HepG2 (cell line): ENCODE measurements around the gene MIA2. TPM values are rescaled to one million over a fixed set of nuclear protein-coding genes. Genes with fewer than 3 reads are reported as not detected.
A peak's percentile ranks its signal among the peaks of the same experiment; 100 is the strongest.

Source experiments
- AGO1 ChIP-seq: fragments of 200-400 bp; formaldehyde crosslinking; IDR thresholded peaks from 2 replicates; pipeline ENCODE4 v1.6.1; 2017; ENCODE audit warnings: mild to moderate bottlenecking, low read depth, low read length, moderate library complexity; ENCODE audit not compliant: poor library complexity, severe bottlenecking
- CC2D1A ChIP-seq: sonication (generic); formaldehyde crosslinking; IDR thresholded peaks from 2 replicates; pipeline ENCODE4 v1.8.1; 2023; ENCODE audit warnings: mild to moderate bottlenecking, missing genetic modification reagents
- CCAR2 ChIP-seq: fragments of 200-400 bp; formaldehyde crosslinking; optimal IDR thresholded peaks from 2 replicates; pipeline ENCODE3; 2018; ENCODE audit warnings: low read depth, mild to moderate bottlenecking, low read length, moderate library complexity
- ELF4 ChIP-seq: sonication (generic); formaldehyde crosslinking; IDR thresholded peaks from 2 replicates; pipeline ENCODE4 v1.5.0; 2020; ENCODE audit warnings: missing genetic modification reagents, mild to moderate bottlenecking, moderate library complexity, borderline replicate concordance
- GTF2F1 ChIP-seq: fragments of 150-350 bp; IDR thresholded peaks from 2 replicates; pipeline ENCODE4 v1.6.1; 2014; ENCODE audit warnings: low read length
- HHEX ChIP-seq: IDR thresholded peaks from 2 replicates; pipeline ENCODE4 v1.6.1; 2016; ENCODE audit warnings: control low read depth
- HOXA7 ChIP-seq: sonication (generic); formaldehyde crosslinking; IDR thresholded peaks from 2 replicates; pipeline ENCODE4 v1.8.1; 2022; ENCODE audit warnings: mild to moderate bottlenecking, missing genetic modification reagents, moderate library complexity
- RBM39 ChIP-seq: fragments of 200-400 bp; formaldehyde crosslinking; IDR thresholded peaks from one replicate; pipeline ENCODE4 v1.6.1; 2018; ENCODE audit warnings: antibody characterized with exemption, mild to moderate bottlenecking, low read depth, low read length; ENCODE audit not compliant: poor library complexity, severe bottlenecking
- RFX3 ChIP-seq: IDR thresholded peaks from 2 replicates; pipeline ENCODE4 v1.6.1; 2016; ENCODE audit warnings: missing biosample characterization, missing genetic modification reagents
- ZMAT3 ChIP-seq: sonication (generic); formaldehyde crosslinking; conservative IDR thresholded peaks from 2 replicates; pipeline ENCODE4 v1.7.0; 2021; ENCODE audit warnings: missing genetic modification reagents
- ZNF260 ChIP-seq: sonication (generic); formaldehyde crosslinking; IDR thresholded peaks from 2 replicates; pipeline ENCODE4 v1.4.0; 2020; ENCODE audit warnings: missing genetic modification reagents, low read depth, mild to moderate bottlenecking, borderline replicate concordance
- ZNF354B ChIP-seq: sonication (generic); formaldehyde crosslinking; IDR thresholded peaks from 2 replicates; pipeline ENCODE4 v1.8.0; 2022; ENCODE audit warnings: mild to moderate bottlenecking, missing genetic modification reagents
- ZNF558 ChIP-seq: sonication (generic); formaldehyde crosslinking; IDR thresholded peaks from 2 replicates; pipeline ENCODE4 v1.9.0; 2022; ENCODE audit warnings: mild to moderate bottlenecking, missing genetic modification reagents, borderline replicate concordance
- ZNF605 ChIP-seq: sonication (generic); formaldehyde crosslinking; IDR thresholded peaks from 2 replicates; pipeline ENCODE4 v1.8.0; 2022; ENCODE audit warnings: mild to moderate bottlenecking, missing genetic modification reagents
- ZZZ3 ChIP-seq: sonication (generic); formaldehyde crosslinking; IDR thresholded peaks from 2 replicates; pipeline ENCODE4 v1.4.0; 2020; ENCODE audit warnings: missing genetic modification reagents, mild to moderate bottlenecking, borderline replicate concordance
- polyA plus RNA-seq, 8 experiments: library from polyadenylated mRNA; depleted of rRNA in 3 of 8; stranded (reverse) in 7 of 8; unstranded in 1 of 8; fragments of >200 nt; fragmentation: Illumina TruSeq in 4 of 8; extraction: Trizol in 4 of 8; gene quantifications; 2 replicates each; pipeline versions ENCODE4 v1.2.1 to v1.2.3, GENCODE V29; 2011 to 2016; ENCODE audit warnings: low read depth in 4 of 8, missing spikeins in 1 of 8, mixed read lengths in 1 of 8; ENCODE audit not compliant: insufficient read depth in 1 of 8
- total RNA-seq, 5 experiments: library from RNA; depleted of rRNA; stranded (reverse); fragments of >200 nt; fragmentation: Illumina TruSeq; extraction: Trizol; gene quantifications; 2 replicates each; pipeline ENCODE4 v1.2.3, GENCODE V29; 2016; ENCODE audit warnings: low read depth in 1 of 5
- TF ChIP-seq, protein P1 (sequence below): sonication (generic); formaldehyde crosslinking; IDR thresholded peaks from 2 replicates; pipeline ENCODE4 v1.8.0; 2023; ENCODE audit warnings: mild to moderate bottlenecking, missing genetic modification reagents
- TF ChIP-seq, protein P2 (sequence below): sonication (generic); formaldehyde crosslinking; IDR thresholded peaks from 2 replicates; pipeline ENCODE4 v1.5.0; 2020; ENCODE audit warnings: missing genetic modification reagents
- TF ChIP-seq, protein P3 (sequence below): sonication (generic); formaldehyde crosslinking; IDR thresholded peaks from one replicate; pipeline ENCODE4 v1.5.1; 2020; ENCODE audit warnings: mild to moderate bottlenecking, missing genetic modification reagents; ENCODE audit errors: not compliant biosample characterization

MIA2 gene
- total and polyA plus RNA-seq, 2 of the 13 experiments (the other 11 are each of a cell fraction or from before 2014, with no cell fraction given), result 134 to 158 TPM

DNA sequence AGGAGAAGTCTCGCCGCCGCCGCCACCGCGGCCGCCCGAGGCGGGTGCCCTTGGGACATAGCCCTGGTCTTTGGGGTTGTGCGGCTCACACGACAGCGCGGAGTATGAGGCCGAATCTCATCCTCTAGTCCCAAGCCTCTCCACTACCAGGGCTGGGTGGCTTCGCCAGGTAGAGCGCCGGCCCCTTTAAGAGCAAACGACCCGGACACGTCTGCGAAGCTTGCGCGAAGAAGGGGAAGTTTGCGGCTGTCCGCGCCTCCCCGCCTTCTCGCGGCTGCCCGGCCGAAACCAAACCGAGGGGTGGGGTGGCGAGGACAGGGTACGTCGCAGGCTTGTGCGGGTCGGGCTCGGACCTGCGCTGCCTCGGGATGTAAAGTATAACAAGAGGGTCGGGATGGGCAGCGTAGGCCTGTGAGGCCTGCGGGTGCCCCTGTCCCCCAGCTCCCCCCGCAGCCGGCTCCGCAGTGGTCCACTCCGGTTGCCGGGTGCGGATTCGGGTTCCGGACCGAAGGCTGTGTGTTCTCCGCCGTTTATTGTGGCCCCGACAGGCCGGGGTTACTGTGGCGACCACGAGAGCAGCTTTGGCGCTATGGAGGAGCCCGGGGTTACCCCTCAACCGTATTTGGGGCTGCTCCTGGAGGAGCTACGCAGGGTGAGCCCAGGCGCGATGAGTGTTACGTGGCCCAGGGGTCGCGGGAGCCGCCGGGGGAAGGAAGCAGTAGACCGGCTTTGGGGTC, 33.3 kb downstream of the MIA2 start (continued):
- TF ChIP-seq CC2D1A (peak; percentile 93; the same call in 1 of the 2 replicates), HHEX (no peak; the same call in none of the 2 replicates), ZZZ3 (no peak; the same call in none of the 2 replicates), ELF4 (CRISPR knock-in tag) (no peak; the same call in 1 of the 2 replicates), AGO1 (peak; percentile 93), GTF2F1 (no peak), RBM39 (peak; percentile 94), CCAR2 (no peak), HOXA7 (CRISPR knock-in tag) (no peak), ZMAT3 (CRISPR knock-in tag) (peak; percentile 97), RFX3 (CRISPR knock-in tag) (peak; percentile 10; the same call in 1 of the 2 replicates), ZNF558 (CRISPR knock-in tag) (peak; percentile 71; the same call in 1 of the 2 replicates), ZNF605 (CRISPR knock-in tag) (peak; percentile 80), ZNF260 (CRISPR knock-in tag) (no peak; the same call in 1 of the 2 replicates), ZNF354B (peak; percentile 100)
- TF ChIP-seq, protein P1, sequence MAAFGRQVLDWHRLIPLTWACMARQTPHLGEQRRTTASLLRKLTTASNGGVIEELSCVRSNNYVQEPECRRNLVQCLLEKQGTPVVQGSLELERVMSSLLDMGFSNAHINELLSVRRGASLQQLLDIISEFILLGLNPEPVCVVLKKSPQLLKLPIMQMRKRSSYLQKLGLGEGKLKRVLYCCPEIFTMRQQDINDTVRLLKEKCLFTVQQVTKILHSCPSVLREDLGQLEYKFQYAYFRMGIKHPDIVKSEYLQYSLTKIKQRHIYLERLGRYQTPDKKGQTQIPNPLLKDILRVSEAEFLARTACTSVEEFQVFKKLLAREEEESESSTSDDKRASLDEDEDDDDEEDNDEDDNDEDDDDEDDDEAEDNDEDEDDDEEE, result peak; percentile 95; the same call in 1 of the 2 replicates
- TF ChIP-seq, protein P2, sequence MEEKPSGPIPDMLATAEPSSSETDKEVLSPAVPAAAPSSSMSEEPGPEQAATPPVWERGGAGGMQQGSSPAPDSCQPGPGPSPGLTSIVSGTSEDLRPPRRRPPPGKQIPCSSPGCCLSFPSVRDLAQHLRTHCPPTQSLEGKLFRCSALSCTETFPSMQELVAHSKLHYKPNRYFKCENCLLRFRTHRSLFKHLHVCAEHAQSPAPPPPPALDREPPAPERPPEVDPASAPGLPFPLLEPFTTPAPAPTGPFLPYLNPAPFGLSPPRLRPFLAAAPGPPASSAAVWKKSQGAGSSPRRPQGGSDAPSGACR (CRISPR knock-in tag), result peak; percentile 95
- TF ChIP-seq, protein P3, sequence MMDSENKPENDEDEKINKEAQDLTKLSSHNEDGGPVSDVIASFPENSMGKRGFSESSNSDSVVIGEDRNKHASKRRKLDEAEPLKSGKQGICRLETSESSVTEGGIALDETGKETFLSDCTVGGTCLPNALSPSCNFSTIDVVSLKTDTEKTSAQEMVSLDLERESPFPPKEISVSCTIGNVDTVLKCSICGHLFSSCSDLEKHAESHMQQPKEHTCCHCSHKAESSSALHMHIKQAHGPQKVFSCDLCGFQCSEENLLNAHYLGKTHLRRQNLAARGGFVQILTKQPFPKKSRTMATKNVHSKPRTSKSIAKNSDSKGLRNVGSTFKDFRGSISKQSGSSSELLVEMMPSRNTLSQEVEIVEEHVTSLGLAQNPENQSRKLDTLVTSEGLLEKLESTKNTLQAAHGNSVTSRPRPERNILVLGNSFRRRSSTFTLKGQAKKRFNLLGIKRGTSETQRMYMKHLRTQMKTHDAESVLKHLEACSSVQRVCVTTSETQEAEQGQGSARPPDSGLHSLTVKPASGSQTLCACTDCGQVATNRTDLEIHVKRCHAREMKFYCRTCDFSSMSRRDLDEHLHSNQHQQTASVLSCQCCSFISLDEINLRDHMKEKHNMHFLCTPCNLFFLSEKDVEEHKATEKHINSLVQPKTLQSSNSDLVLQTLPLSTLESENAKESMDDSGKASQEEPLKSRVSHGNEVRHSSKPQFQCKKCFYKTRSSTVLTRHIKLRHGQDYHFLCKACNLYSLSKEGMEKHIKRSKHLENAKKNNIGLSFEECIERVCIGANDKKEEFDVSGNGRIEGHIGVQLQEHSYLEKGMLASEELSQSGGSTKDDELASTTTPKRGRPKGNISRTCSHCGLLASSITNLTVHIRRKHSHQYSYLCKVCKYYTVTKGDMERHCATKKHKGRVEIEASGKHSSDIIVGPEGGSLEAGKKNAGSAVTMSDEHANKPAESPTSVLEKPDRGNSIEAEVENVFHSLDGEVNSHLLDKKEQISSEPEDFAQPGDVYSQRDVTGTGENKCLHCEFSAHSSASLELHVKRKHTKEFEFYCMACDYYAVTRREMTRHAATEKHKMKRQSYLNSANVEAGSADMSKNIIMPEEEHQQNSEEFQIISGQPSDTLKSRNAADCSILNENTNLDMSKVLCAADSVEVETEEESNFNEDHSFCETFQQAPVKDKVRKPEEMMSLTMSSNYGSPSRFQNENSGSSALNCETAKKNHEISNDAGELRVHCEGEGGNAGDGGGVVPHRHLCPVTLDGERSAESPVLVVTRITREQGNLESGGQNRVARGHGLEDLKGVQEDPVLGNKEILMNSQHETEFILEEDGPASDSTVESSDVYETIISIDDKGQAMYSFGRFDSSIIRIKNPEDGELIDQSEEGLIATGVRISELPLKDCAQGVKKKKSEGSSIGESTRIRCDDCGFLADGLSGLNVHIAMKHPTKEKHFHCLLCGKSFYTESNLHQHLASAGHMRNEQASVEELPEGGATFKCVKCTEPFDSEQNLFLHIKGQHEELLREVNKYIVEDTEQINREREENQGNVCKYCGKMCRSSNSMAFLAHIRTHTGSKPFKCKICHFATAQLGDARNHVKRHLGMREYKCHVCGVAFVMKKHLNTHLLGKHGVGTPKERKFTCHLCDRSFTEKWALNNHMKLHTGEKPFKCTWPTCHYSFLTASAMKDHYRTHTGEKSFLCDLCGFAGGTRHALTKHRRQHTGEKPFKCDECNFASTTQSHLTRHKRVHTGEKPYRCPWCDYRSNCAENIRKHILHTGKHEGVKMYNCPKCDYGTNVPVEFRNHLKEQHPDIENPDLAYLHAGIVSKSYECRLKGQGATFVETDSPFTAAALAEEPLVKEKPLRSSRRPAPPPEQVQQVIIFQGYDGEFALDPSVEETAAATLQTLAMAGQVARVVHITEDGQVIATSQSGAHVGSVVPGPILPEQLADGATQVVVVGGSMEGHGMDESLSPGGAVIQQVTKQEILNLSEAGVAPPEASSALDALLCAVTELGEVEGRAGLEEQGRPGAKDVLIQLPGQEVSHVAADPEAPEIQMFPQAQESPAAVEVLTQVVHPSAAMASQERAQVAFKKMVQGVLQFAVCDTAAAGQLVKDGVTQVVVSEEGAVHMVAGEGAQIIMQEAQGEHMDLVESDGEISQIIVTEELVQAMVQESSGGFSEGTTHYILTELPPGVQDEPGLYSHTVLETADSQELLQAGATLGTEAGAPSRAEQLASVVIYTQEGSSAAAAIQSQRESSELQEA (CRISPR knock-in tag), result peak; percentile 98
